ENCODE results near the gene GGCT.
"Not testable (repeated sequence)": the region's sequence is repeated elsewhere in the genome, so short reads cannot be mapped to it uniquely, and the experiment has no call there.

The GGCT gene

GRCh38 chr7:30514776-30515175 lies 10.1 kb upstream of the GGCT start:
- Histone ChIP-seq H3K9ac (ENCODE audit: low read depth, low read length) (no peak overlapping the region), H3K4me2 (ENCODE audit: low read length) (no peak overlapping the region), H3K36me3 (ENCODE audit: insufficient read depth, low read length) (no peaks in the 10 kb centered on the region)

GRCh38 chr7:30514177-30514576 lies 9.5 kb upstream of the GGCT start:
- H3K4me2 ChIP-seq (ENCODE audit: low read length), result no peak overlapping the region
- H3K4me1 ChIP-seq (ENCODE audit: control insufficient read depth, insufficient read depth, low read length), result no peaks in the 10 kb centered on the region
- no peak overlapping the region for H3K4me3 ChIP-seq (ENCODE audit: low read length)
- no peaks in the 10 kb centered on the region for H3K27me3 ChIP-seq (ENCODE audit: control insufficient read depth, insufficient read depth, low read length)
- H3K9ac ChIP-seq (ENCODE audit: low read depth, low read length), result no peak overlapping the region
- H3K36me3 ChIP-seq (ENCODE audit: insufficient read depth, low read length), result no peaks in the 10 kb centered on the region
- H3K9me3 ChIP-seq (replicated peaks; ENCODE audit: low read length), result no peaks in the 10 kb centered on the region

More at GRCh38 chr7:30514776-30515175, 10.1 kb upstream of the GGCT start:
- Histone ChIP-seq H3K4me3 (ENCODE audit: low read length) (no peak overlapping the region), H3K27me3 (ENCODE audit: control insufficient read depth, insufficient read depth, low read length) (no peaks in the 10 kb centered on the region), H3K9me3 (replicated peaks; ENCODE audit: low read length) (no peaks in the 10 kb centered on the region), H3K4me1 (ENCODE audit: control insufficient read depth, insufficient read depth, low read length) (no peaks in the 10 kb centered on the region)

GRCh38 chr7:30513762-30514161 lies 9.1 kb upstream of the GGCT start:
- H3K4me2 ChIP-seq (ENCODE audit: low read length), result no peak overlapping the region
- H3K9me3 ChIP-seq (replicated peaks; ENCODE audit: low read length), result no peaks in the 10 kb centered on the region
- no peaks in the 10 kb centered on the region for H3K36me3 ChIP-seq (ENCODE audit: insufficient read depth, low read length)
- no peak overlapping the region for H3K4me3 ChIP-seq (ENCODE audit: low read length)
- H3K27me3 ChIP-seq (ENCODE audit: control insufficient read depth, insufficient read depth, low read length), result no peaks in the 10 kb centered on the region
- no peaks in the 10 kb centered on the region for H3K4me1 ChIP-seq (ENCODE audit: control insufficient read depth, insufficient read depth, low read length)
- no peak overlapping the region for H3K9ac ChIP-seq (ENCODE audit: low read depth, low read length)

GRCh38 chr7:30511973-30512662 lies 7.5 kb upstream of the GGCT start:
- Histone ChIP-seq H3K36me3 (ENCODE audit: insufficient read depth, low read length) (no peaks in the 10 kb centered on the region), H3K9me3 (replicated peaks; ENCODE audit: low read length) (no peaks in the 10 kb centered on the region), H3K9ac (ENCODE audit: low read depth, low read length) (no peak overlapping the region), H3K4me2 (ENCODE audit: low read length) (no peak overlapping the region), H3K4me1 (ENCODE audit: control insufficient read depth, insufficient read depth, low read length) (no peaks in the 10 kb centered on the region), H3K4me3 (ENCODE audit: low read length) (no peak overlapping the region), H3K27me3 (ENCODE audit: control insufficient read depth, insufficient read depth, low read length) (no peaks in the 10 kb centered on the region)

- H3K4me1 ChIP-seq (ENCODE audit: control insufficient read depth, insufficient read depth, low read length), result no peaks in the 10 kb centered on the region
- H3K4me2 ChIP-seq (ENCODE audit: low read length), result no peak overlapping the region
- no peaks in the 10 kb centered on the region for H3K36me3 ChIP-seq (ENCODE audit: insufficient read depth, low read length)
- no peak overlapping the region for H3K9ac ChIP-seq (ENCODE audit: low read depth, low read length)
- no peak overlapping the region for H3K4me3 ChIP-seq (ENCODE audit: low read length)
- H3K27me3 ChIP-seq (ENCODE audit: control insufficient read depth, insufficient read depth, low read length), result no peaks in the 10 kb centered on the region
- no peaks in the 10 kb centered on the region for H3K9me3 ChIP-seq (replicated peaks; ENCODE audit: low read length)
These were observed 6.9 kb upstream of the GGCT start for GRCh38 chr7:30511494-30511893.

GRCh38 chr7:30510124-30511075 lies 5.8 kb upstream of the GGCT start:
- H3K9ac ChIP-seq (ENCODE audit: low read depth, low read length), result no peak overlapping the region
- no peaks in the 10 kb centered on the region for H3K27me3 ChIP-seq (ENCODE audit: control insufficient read depth, insufficient read depth, low read length)
- H3K4me3 ChIP-seq (ENCODE audit: low read length), result no peak overlapping the region
- H3K4me1 ChIP-seq (ENCODE audit: control insufficient read depth, insufficient read depth, low read length), result no peaks in the 10 kb centered on the region
- H3K4me2 ChIP-seq (ENCODE audit: low read length), result no peak overlapping the region
- no peaks in the 10 kb centered on the region for H3K36me3 ChIP-seq (ENCODE audit: insufficient read depth, low read length)
- H3K9me3 ChIP-seq (replicated peaks; ENCODE audit: low read length), result no peaks in the 10 kb centered on the region

- not testable (repeated sequence) for H3K4me3 ChIP-seq (ENCODE audit: low read length); H3K9ac ChIP-seq (ENCODE audit: low read depth, low read length); H3K4me1 ChIP-seq (ENCODE audit: control insufficient read depth, insufficient read depth, low read length); H3K9me3 ChIP-seq (replicated peaks; ENCODE audit: low read length); H3K36me3 ChIP-seq (ENCODE audit: insufficient read depth, low read length); H3K27me3 ChIP-seq (ENCODE audit: control insufficient read depth, insufficient read depth, low read length); H3K4me2 ChIP-seq (ENCODE audit: low read length)
These were observed 4.7 kb upstream of the GGCT start for GRCh38 chr7:30509171-30509857.

- H3K4me1 ChIP-seq (ENCODE audit: control insufficient read depth, insufficient read depth, low read length), result peaks cover 14% of the 10 kb centered on the region
- not testable (repeated sequence) for H3K36me3 ChIP-seq (ENCODE audit: insufficient read depth, low read length); H3K4me2 ChIP-seq (ENCODE audit: low read length); H3K9me3 ChIP-seq (replicated peaks; ENCODE audit: low read length); H3K9ac ChIP-seq (ENCODE audit: low read depth, low read length); H3K4me3 ChIP-seq (ENCODE audit: low read length); H3K27me3 ChIP-seq (ENCODE audit: control insufficient read depth, insufficient read depth, low read length)
These were observed 2.8 kb upstream of the GGCT start for GRCh38 chr7:30507346-30507900.

- Histone ChIP-seq H3K9ac (ENCODE audit: low read depth, low read length) (peak overlapping the region; percentile 85), H3K4me3 (ENCODE audit: low read length) (peak overlapping the region; percentile 88), H3K9me3 (replicated peaks; ENCODE audit: low read length) (no peaks in the 10 kb centered on the region), H3K27me3 (ENCODE audit: control insufficient read depth, insufficient read depth, low read length) (no peaks in the 10 kb centered on the region), H3K4me1 (ENCODE audit: control insufficient read depth, insufficient read depth, low read length) (peaks cover 15% of the 10 kb centered on the region), H3K36me3 (ENCODE audit: insufficient read depth, low read length) (no peaks in the 10 kb centered on the region), H3K4me2 (ENCODE audit: low read length) (peak overlapping the region; percentile 94)
These were observed 607 bp upstream of the GGCT start for GRCh38 chr7:30505174-30505697.

GRCh38 chr7:30503274-30504212 lies 1.1 kb downstream of the GGCT start:
- Histone ChIP-seq H3K9me3 (replicated peaks; ENCODE audit: low read length) (no peaks in the 10 kb centered on the region), H3K4me3 (ENCODE audit: low read length) (peak overlapping the region; percentile 88), H3K27me3 (ENCODE audit: control insufficient read depth, insufficient read depth, low read length) (no peaks in the 10 kb centered on the region), H3K36me3 (ENCODE audit: insufficient read depth, low read length) (peaks cover 4% of the 10 kb centered on the region), H3K4me2 (ENCODE audit: low read length) (peak overlapping the region; percentile 94), H3K9ac (ENCODE audit: low read depth, low read length) (peak overlapping the region; percentile 90), H3K4me1 (ENCODE audit: control insufficient read depth, insufficient read depth, low read length) (peaks cover 15% of the 10 kb centered on the region)

Measured in skeletal muscle satellite cell (primary cell).